ENCODE data around the gene PLD6.

DNA sequence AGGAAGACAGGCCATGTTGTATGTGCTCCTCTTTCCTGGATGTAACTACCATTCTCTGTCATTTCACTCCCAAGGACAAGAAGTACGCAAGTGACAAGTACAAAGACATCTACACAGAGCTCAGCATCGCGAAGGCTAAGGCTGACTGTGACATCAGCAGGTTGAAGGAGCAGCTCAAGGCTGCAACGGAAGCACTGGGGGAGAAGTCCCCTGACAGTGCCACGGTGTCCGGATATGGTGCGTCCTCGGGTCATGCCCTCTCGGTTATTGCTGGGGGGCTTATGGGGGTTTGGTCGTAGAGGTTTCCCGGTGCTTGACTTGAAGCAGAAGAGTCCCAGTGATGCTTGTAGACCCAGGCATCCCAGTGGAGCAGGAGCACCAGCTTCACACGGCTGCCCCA lies 29.0 kb downstream of the PLD6 start:
- TF ChIP-seq, protein P1, sequence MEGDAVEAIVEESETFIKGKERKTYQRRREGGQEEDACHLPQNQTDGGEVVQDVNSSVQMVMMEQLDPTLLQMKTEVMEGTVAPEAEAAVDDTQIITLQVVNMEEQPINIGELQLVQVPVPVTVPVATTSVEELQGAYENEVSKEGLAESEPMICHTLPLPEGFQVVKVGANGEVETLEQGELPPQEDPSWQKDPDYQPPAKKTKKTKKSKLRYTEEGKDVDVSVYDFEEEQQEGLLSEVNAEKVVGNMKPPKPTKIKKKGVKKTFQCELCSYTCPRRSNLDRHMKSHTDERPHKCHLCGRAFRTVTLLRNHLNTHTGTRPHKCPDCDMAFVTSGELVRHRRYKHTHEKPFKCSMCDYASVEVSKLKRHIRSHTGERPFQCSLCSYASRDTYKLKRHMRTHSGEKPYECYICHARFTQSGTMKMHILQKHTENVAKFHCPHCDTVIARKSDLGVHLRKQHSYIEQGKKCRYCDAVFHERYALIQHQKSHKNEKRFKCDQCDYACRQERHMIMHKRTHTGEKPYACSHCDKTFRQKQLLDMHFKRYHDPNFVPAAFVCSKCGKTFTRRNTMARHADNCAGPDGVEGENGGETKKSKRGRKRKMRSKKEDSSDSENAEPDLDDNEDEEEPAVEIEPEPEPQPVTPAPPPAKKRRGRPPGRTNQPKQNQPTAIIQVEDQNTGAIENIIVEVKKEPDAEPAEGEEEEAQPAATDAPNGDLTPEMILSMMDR (IDR thresholded peaks at IDR 0.05) = no peak
- no peak for TF ChIP-seq EP300 (IDR thresholded peaks at IDR 0.05)
- no peak for TF ChIP-seq POLR2A (IDR thresholded peaks at IDR 0.05)

Data from upper lobe of left lung (tissue), 4 donors.